B cell (primary cell): ENCODE data around the gene ATF7IP2. TPM values are rescaled to one million over a fixed set of nuclear protein-coding genes. Genes with fewer than 3 reads are reported as not detected.

Experiments used
- ATAC-seq: fragments of 200-7000 bp; cut with Tn5 transposase; one replicate; pipeline ENCODE4 v1.10.0; 2021; ENCODE audit warnings: low read depth, mild to moderate bottlenecking, moderate number of reproducible peaks, moderate library complexity
- CTCF ChIA-PET: fragments of 350-600 bp; sonication (Branson Sonifier 250); formaldehyde crosslinking; loops from one replicate; lab custom pipeline; 2021; ENCODE audit warnings: antibody characterized with exemption, inconsistent platforms; lab: Charles Lee
- POLR2A ChIA-PET: fragments of 350-600 bp; sonication (Branson Sonifier 250); formaldehyde crosslinking; loops from one replicate; lab custom pipeline; 2021; ENCODE audit warnings: antibody characterized with exemption; lab: Charles Lee
- DNase-seq: peaks from one replicate; pipeline ENCODE4 v3.0.0; 2013
- H2AFZ ChIP-seq: 2 replicates; pipeline ENCODE4 v1.6.1; 2012; ENCODE audit warnings: mild to moderate bottlenecking, low read depth, low read length; ENCODE audit not compliant: insufficient read depth, poor library complexity, severe bottlenecking
- H3K27ac ChIP-seq, 2 donors: 1 replicate in 1 of 2; 2 replicates in 1 of 2; pipeline ENCODE4 v1.5.1; 2012 to 2013; ENCODE audit warnings: low read length in 2 of 2, mild to moderate bottlenecking in 2 of 2, moderate library complexity in 1 of 2
- H3K27me3 ChIP-seq, 4 experiments: fragments of 200-600 bp in 1 of 4; sonication (generic) in 1 of 4; replicated peaks in 1 of 4; 1 replicate in 2 of 4; 2 replicates in 2 of 4; pipeline versions ENCODE4 v1.6.1 to v1.7.0; 2013 to 2016; ENCODE audit warnings: low read length in 3 of 4, mild to moderate bottlenecking in 2 of 4, mixed read lengths in 1 of 4, moderate library complexity in 1 of 4; ENCODE audit not compliant: insufficient read depth in 4 of 4, control insufficient read depth in 3 of 4; ENCODE audit errors: control extremely low read depth in 1 of 4
- H3K36me3 ChIP-seq, 2 experiments: replicated peaks in 1 of 2; 1 replicate in 1 of 2; 2 replicates in 1 of 2; pipeline versions ENCODE4 v1.6.1 to v1.7.1; 2013; ENCODE audit warnings: low read length in 1 of 2; ENCODE audit not compliant: insufficient read depth in 2 of 2, control insufficient read depth in 1 of 2; ENCODE audit errors: control extremely low read depth in 1 of 2, extremely low read depth in 1 of 2
- H3K4me1 ChIP-seq, 2 donors: fragments of 200-600 bp in 1 of 2; sonication (generic) in 1 of 2; 1 replicate in 1 of 2; 2 replicates in 1 of 2; pipeline versions ENCODE4 v1.5.1 to v1.6.1; 2013 to 2017; ENCODE audit warnings: low read length in 2 of 2; ENCODE audit not compliant: control insufficient read depth in 2 of 2, insufficient read depth in 2 of 2
- H3K4me2 ChIP-seq: replicated peaks from 2 replicates; pipeline ENCODE3; 2012; ENCODE audit warnings: mild to moderate bottlenecking, low read depth, low read length; ENCODE audit not compliant: poor library complexity, severe bottlenecking
- H3K4me3 ChIP-seq, 5 experiments: fragments of 200-600 bp in 1 of 5; sonication (generic) in 1 of 5; 1 replicate in 3 of 5; 2 replicates in 2 of 5; pipeline versions ENCODE4 v1.5.1 to v1.7.0; 2011 to 2016; ENCODE audit warnings: low read length in 4 of 5, mild to moderate bottlenecking in 4 of 5, low read depth in 2 of 5, control low read depth in 1 of 5, moderate library complexity in 1 of 5; ENCODE audit not compliant: insufficient read depth in 1 of 5; ENCODE audit errors: control extremely low read depth in 1 of 5, extremely low read depth in 1 of 5
- H3K79me2 ChIP-seq: fragments of 200-600 bp; sonication (generic); one replicate; pipeline ENCODE4 v1.6.0; 2016; ENCODE audit warnings: low read length; ENCODE audit not compliant: control insufficient read depth, insufficient read depth
- H3K9ac ChIP-seq: fragments of 200-600 bp; sonication (generic); 2 replicates; pipeline ENCODE4 v1.6.1; 2017; ENCODE audit warnings: mild to moderate bottlenecking, low read length, moderate library complexity
- H3K9me3 ChIP-seq, 3 donors: one replicate each; pipeline versions ENCODE4 v1.6.1 to v1.7.1; 2013; ENCODE audit warnings: low read length in 2 of 3; ENCODE audit not compliant: control insufficient read depth in 2 of 3, insufficient read depth in 1 of 3; ENCODE audit errors: control extremely low read depth in 1 of 3
- H4K20me1 ChIP-seq: 2 replicates; pipeline ENCODE4 v1.6.0; 2012; ENCODE audit warnings: mild to moderate bottlenecking, low read length; ENCODE audit not compliant: insufficient read depth, control insufficient read depth, poor library complexity, severe bottlenecking
- H3K27ac Mint-ChIP-seq: one replicate; pipeline ENCODE4 v1.8.0; 2021; ENCODE audit warnings: mixed read lengths
- H3K27me3 Mint-ChIP-seq: one replicate; pipeline ENCODE4 v1.8.0; 2021; ENCODE audit warnings: mixed read lengths
- H3K4me1 Mint-ChIP-seq: one replicate; pipeline ENCODE4 v1.8.0; 2021; ENCODE audit warnings: mixed read lengths
- H3K4me3 Mint-ChIP-seq: one replicate; pipeline ENCODE4 v1.8.0; 2021; ENCODE audit warnings: mixed read lengths
- H3K9me3 Mint-ChIP-seq: one replicate; pipeline ENCODE4 v1.8.0; 2022; ENCODE audit warnings: mixed read lengths; ENCODE audit not compliant: insufficient read depth
- EZH2 ChIP-seq: IDR thresholded peaks from 2 replicates; pipeline ENCODE4 v1.6.1; 2012; ENCODE audit warnings: borderline replicate concordance, low read depth, mild to moderate bottlenecking, moderate library complexity, low read length; ENCODE audit not compliant: insufficient read depth, poor library complexity, severe bottlenecking
- WGBS: methylation state at CpG from one replicate; pipeline ENCODE4 v1.1.5; 2013; ENCODE audit warnings: missing lambda C conversion rate; ENCODE audit not compliant: insufficient coverage; 5-methylcytosine and 5-hydroxymethylcytosine counted together
- intact Hi-C: fragments of 100-400 bp; cut with micrococcal nuclease; formaldehyde crosslinking; loops from one replicate; pipeline ENCODE4 v1.10.0; 2022
- polyA plus RNA-seq: library from polyadenylated mRNA; depleted of rRNA; stranded (reverse); fragments of >200 nt; gene quantifications from 2 replicates; pipeline ENCODE4 v1.2.3, GENCODE V29; 2012
- total RNA-seq, 2 donors: library from RNA; stranded (reverse); fragments of 120-200 nt in 1 of 2; gene quantifications; 1 replicate in 1 of 2; 2 replicates in 1 of 2; pipeline versions ENCODE4 v1.2.3 to v1.2.4, GENCODE V29; 2013 to 2022
- TF ChIP-seq, protein P1 (sequence below): fragments of 200-600 bp; IDR thresholded peaks from one replicate; pipeline ENCODE4 v1.8.0; 2022; ENCODE audit warnings: antibody characterized with exemption, mild to moderate bottlenecking

The ATF7IP2 gene
- total and polyA plus RNA-seq, 2 donors (not counting 1 experiment from before 2014, with no cell fraction given) = 67.5 to 105 TPM

DNA sequence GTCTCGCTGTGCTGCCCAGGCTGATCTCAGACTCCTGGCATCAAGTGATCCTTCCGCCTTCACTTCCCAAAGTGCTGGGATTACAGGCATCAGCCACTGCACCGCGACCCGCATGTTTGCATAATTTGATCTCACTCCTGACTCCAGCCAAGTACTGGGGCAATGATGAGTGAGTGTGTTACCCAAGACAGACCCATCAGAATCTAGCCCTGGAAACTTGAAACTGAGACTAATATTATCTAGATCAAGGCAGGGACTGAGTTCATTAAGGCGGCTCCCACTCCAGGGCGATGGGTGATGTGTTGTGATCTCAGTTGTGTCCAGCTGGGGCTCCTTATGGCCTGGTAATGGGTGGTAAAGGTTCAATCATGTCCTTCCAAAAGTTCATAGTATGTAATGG, 141.1 kb downstream of the ATF7IP2 start:
- H3K27ac Mint-ChIP-seq = no peak overlapping the region
- no peak for ATAC-seq
- no peak overlapping the region for H3K9ac ChIP-seq
- no peaks in the 10 kb centered on the region for H3K4me1 ChIP-seq
- H3K4me3 ChIP-seq = no peak overlapping the region
- no peaks in the 10 kb centered on the region for H4K20me1 ChIP-seq
- intact Hi-C loops = no loop called here
- TF ChIP-seq, protein P1, sequence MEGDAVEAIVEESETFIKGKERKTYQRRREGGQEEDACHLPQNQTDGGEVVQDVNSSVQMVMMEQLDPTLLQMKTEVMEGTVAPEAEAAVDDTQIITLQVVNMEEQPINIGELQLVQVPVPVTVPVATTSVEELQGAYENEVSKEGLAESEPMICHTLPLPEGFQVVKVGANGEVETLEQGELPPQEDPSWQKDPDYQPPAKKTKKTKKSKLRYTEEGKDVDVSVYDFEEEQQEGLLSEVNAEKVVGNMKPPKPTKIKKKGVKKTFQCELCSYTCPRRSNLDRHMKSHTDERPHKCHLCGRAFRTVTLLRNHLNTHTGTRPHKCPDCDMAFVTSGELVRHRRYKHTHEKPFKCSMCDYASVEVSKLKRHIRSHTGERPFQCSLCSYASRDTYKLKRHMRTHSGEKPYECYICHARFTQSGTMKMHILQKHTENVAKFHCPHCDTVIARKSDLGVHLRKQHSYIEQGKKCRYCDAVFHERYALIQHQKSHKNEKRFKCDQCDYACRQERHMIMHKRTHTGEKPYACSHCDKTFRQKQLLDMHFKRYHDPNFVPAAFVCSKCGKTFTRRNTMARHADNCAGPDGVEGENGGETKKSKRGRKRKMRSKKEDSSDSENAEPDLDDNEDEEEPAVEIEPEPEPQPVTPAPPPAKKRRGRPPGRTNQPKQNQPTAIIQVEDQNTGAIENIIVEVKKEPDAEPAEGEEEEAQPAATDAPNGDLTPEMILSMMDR = no peak
- TF ChIP-seq EZH2 = no peak
- H3K79me2 ChIP-seq = no peaks in the 10 kb centered on the region
- no peak overlapping the region for H2AFZ ChIP-seq
- no peak overlapping the region for H3K4me3 Mint-ChIP-seq
- CTCF ChIA-PET = no interaction called here
- no peak overlapping the region for H3K4me2 ChIP-seq
- no peak overlapping the region for H3K27ac ChIP-seq
- no peaks in the 10 kb centered on the region for H3K27me3 Mint-ChIP-seq
- DNase-seq = no peak
- H3K36me3 ChIP-seq = no peaks in the 10 kb centered on the region
- no peaks in the 10 kb centered on the region for H3K27me3 ChIP-seq
- H3K9me3 ChIP-seq = no peaks in the 10 kb centered on the region
- POLR2A ChIA-PET = no interaction called here
- no peaks in the 10 kb centered on the region for H3K9me3 Mint-ChIP-seq
- whole genome bisulfite sequencing = 97% methylated on average over 5 of the region's 7 CpGs
- H3K4me1 Mint-ChIP-seq = no peaks in the 10 kb centered on the region

- no peaks in the 10 kb centered on the region for H3K36me3 ChIP-seq
- H3K79me2 ChIP-seq = no peaks in the 10 kb centered on the region
- no peaks in the 10 kb centered on the region for H4K20me1 ChIP-seq
- Mint-ChIP-seq H3K9me3 (no peaks in the 10 kb centered on the region), H3K27ac (no peak overlapping the region), H3K4me3 (no peak overlapping the region), H3K4me1 (no peaks in the 10 kb centered on the region), H3K27me3 (no peaks in the 10 kb centered on the region)
- H3K27ac ChIP-seq = no peak overlapping the region
- ATAC-seq = no peak
- TF ChIP-seq EZH2 = no peak
- TF ChIP-seq, protein P1 = no peak
- ChIA-PET CTCF (interaction anchor here (0.7 kb wide), 1 partner anchor 14 kb away, joined by 4 read pairs; no protein-coding TSS in a partner anchor), POLR2A (no interaction called here)
- intact Hi-C loops = no loop called here
- no peak overlapping the region for H3K4me2 ChIP-seq
- WGBS = no CpG with 5 or more reads among the region's 8 CpGs
- H3K9me3 ChIP-seq = no peaks in the 10 kb centered on the region
- H3K27me3 ChIP-seq = no peaks in the 10 kb centered on the region
- H3K4me1 ChIP-seq = no peaks in the 10 kb centered on the region
- no peak overlapping the region for H3K4me3 ChIP-seq
- DNase-seq = no peak
- no peak overlapping the region for H2AFZ ChIP-seq
- no peak overlapping the region for H3K9ac ChIP-seq
These were observed 142.8 kb downstream of the ATF7IP2 start for GRCh38 chr16:10528635-10529034.
